Ovary (tissue), 9 donors: ENCODE data around the gene PRKG2. TPM values are rescaled to one million over a fixed set of nuclear protein-coding genes. Genes with fewer than 3 reads are reported as not detected.
A peak's percentile ranks its signal among the peaks of the same experiment; 100 is the strongest.

Experiments
- DNase-seq, 5 donors: peaks; one replicate each; pipeline ENCODE4 v3.0.0-alpha.2; 2019 to 2020
- H3K27ac ChIP-seq, 2 donors: fragments of 200-600 bp; one replicate each; pipeline versions ENCODE4 v1.5.1 to v1.8.0; 2019 to 2022
- H3K27me3 ChIP-seq: fragments of 200-600 bp; one replicate; pipeline ENCODE4 v1.8.0; 2022
- H3K36me3 ChIP-seq: fragments of 200-600 bp; sonication (generic); one replicate; pipeline ENCODE4 v1.5.1; 2019
- H3K4me1 ChIP-seq: one replicate; pipeline ENCODE4 v1.8.1; 2013; ENCODE audit warnings: mild to moderate bottlenecking, moderate library complexity; ENCODE audit not compliant: insufficient read depth
- H3K4me3 ChIP-seq: fragments of 200-600 bp; sonication (generic); one replicate; pipeline ENCODE4 v1.5.1; 2017
- H3K9me3 ChIP-seq, 2 donors: fragments of 200-600 bp in 1 of 2; sonication (generic) in 1 of 2; one replicate each; pipeline versions ENCODE4 v1.5.1 to v1.8.1; 2013 to 2019; ENCODE audit warnings: mild to moderate bottlenecking in 1 of 2, moderate library complexity in 1 of 2
- CTCF ChIP-seq, 3 donors: fragments of 450-650 bp in 2 of 3; fragments of 200-600 bp in 1 of 3; IDR thresholded peaks; one replicate each; pipeline versions ENCODE4 v1.5.1 to v1.8.0; 2016 to 2022; ENCODE audit warnings: antibody characterized with exemption in 3 of 3, mild to moderate bottlenecking in 1 of 3
- EP300 ChIP-seq: sonication (generic); formaldehyde crosslinking; IDR thresholded peaks from one replicate; pipeline ENCODE4 v1.6.1; 2017; ENCODE audit warnings: antibody characterized with exemption
- POLR2A ChIP-seq: fragments of 450-650 bp; IDR thresholded peaks from one replicate; pipeline ENCODE4 v1.6.1; 2017; ENCODE audit warnings: antibody characterized with exemption, mild to moderate bottlenecking, moderate library complexity
- WGBS, 3 donors: extraction: QIAGEN DNeasy Blood & Tissue Kit in 1 of 3; methylation state at CpG; one replicate each; pipeline versions ENCODE4 v1.1.5 to v1.1.7; 2013 to 2017; 5-methylcytosine and 5-hydroxymethylcytosine counted together
- intact Hi-C, 4 donors: fragments of 100-400 bp; cut with DNase I; formaldehyde crosslinking; loops; one replicate each; pipeline versions ENCODE4 v1.11.0 to v1.15.1; 2022 to 2023
- polyA plus RNA-seq, 2 donors: library from polyadenylated mRNA; stranded (reverse); fragments of 200-250 nt in 1 of 2; fragments of 350-450 nt in 1 of 2; fragmentation: Illumina TruSeq in 1 of 2; extraction: RNeasy Lipid Tissue Mini Kit (QIAGEN cat#74804) in 1 of 2; gene quantifications; one replicate each; pipeline ENCODE4 v1.2.3, GENCODE V29; 2013 to 2014
- total RNA-seq, 7 donors: library from RNA; depleted of rRNA in 2 of 7; stranded (reverse); fragments of >200 nt in 2 of 7; fragmentation: NEBNext Ultra II Directional in 3 of 7; extraction: Animal tissue kit (Norgen Biotek cat#: 25700) in 3 of 7; gene quantifications; one replicate each; pipeline versions ENCODE4 v1.1.0 to v1.2.4, GENCODE V29; 2016 to 2023
- donor health status: DM: no; HTN: no; CAD: no; lungs with moderate emphysema.
- donor health status: DM: no; HTN: no; CAD: no.
- donor health status: Bipolar disorder and iron deficiency.
- donor health status: DM: yes; HTN: yes; CAD: no.
- donor health status: DM: no; HTN: no; CAD: no.
- donor health status: DM: yes; HTN: yes; CAD: no.

The PRKG2 gene
- total and polyA plus RNA-seq, 9 donors = 0.08 to 0.60 (median 0.16) TPM; not detected in 3

GRCh38 chr4:81218206-81218605 lies 3.2 kb upstream of the PRKG2 start:
- H3K4me3 ChIP-seq = no peak overlapping the region
- no peaks in the 10 kb centered on the region for H3K9me3 ChIP-seq
- peaks cover 5% of the 10 kb centered on the region for H3K4me1 ChIP-seq
- intact Hi-C loops = no loop called here
- no peak overlapping the region for H3K27ac ChIP-seq
- H3K27me3 ChIP-seq = no peaks in the 10 kb centered on the region
- DNase-seq = no peak
- TF ChIP-seq POLR2A (no peak), CTCF (IDR thresholded peaks at IDR 0.05) (no peak), EP300 (no peak)
- 85 to 95% (median 86%) methylated on average over 1 of the region's 1 CpG for WGBS, 3 donors
- no peaks in the 10 kb centered on the region for H3K36me3 ChIP-seq

- 72 to 77% (median 77%) methylated on average over 3 of the region's 3 CpGs for WGBS, 3 donors
- intact Hi-C loops = no loop called here
- DNase-seq = no peak
- H3K27me3 ChIP-seq = no peaks in the 10 kb centered on the region
- H3K27ac ChIP-seq = no peak overlapping the region
- peaks cover 5% of the 10 kb centered on the region for H3K4me1 ChIP-seq
- TF ChIP-seq CTCF (IDR thresholded peaks at IDR 0.05) (no peak), EP300 (no peak), POLR2A (no peak)
- H3K9me3 ChIP-seq = no peaks in the 10 kb centered on the region
- no peaks in the 10 kb centered on the region for H3K36me3 ChIP-seq
- no peak overlapping the region for H3K4me3 ChIP-seq
Observed at GRCh38 chr4:81217779-81218178, 2.8 kb upstream of the PRKG2 start.

GRCh38 chr4:81215931-81216330 lies 909 bp upstream of the PRKG2 start:
- H3K27ac ChIP-seq = no peak overlapping the region
- no peaks in the 10 kb centered on the region for H3K9me3 ChIP-seq
- DNase-seq = no peak
- no peak overlapping the region for H3K4me3 ChIP-seq
- 60 to 64% (median 62%) methylated on average over 4 of the region's 4 CpGs for WGBS, 3 donors
- peaks cover 5% of the 10 kb centered on the region for H3K4me1 ChIP-seq
- no peaks in the 10 kb centered on the region for H3K36me3 ChIP-seq
- TF ChIP-seq EP300 (no peak), POLR2A (no peak), CTCF (IDR thresholded peaks at IDR 0.05) (no peak)
- no peaks in the 10 kb centered on the region for H3K27me3 ChIP-seq
- intact Hi-C loops = no loop called here

- Histone ChIP-seq H3K27me3 (no peaks in the 10 kb centered on the region), H3K9me3 (no peaks in the 10 kb centered on the region), H3K4me3 (peak overlapping the region; percentile 23), H3K36me3 (no peaks in the 10 kb centered on the region), H3K4me1 (peaks cover 5% of the 10 kb centered on the region), H3K27ac (no peak overlapping the region)
- intact Hi-C loops = no loop called here
- no peak for TF ChIP-seq EP300
- TF ChIP-seq POLR2A = no peak
- TF ChIP-seq CTCF (IDR thresholded peaks at IDR 0.05) = no peak
- WGBS, 3 donors = 5% methylated on average over 34 of the region's 34 CpGs
- no peak for DNase-seq
Observed at GRCh38 chr4:81214144-81214880, 710 bp downstream of the PRKG2 start.
